T-helper 1 cell (primary cell): Measurements from ENCODE around the gene EXOC3L4.

Experiments
- DNase-seq, 5 donors: peaks; one replicate each; pipeline ENCODE4 v3.0.0-alpha.2; 2012 to 2020

EXOC3L4 gene

DNA sequence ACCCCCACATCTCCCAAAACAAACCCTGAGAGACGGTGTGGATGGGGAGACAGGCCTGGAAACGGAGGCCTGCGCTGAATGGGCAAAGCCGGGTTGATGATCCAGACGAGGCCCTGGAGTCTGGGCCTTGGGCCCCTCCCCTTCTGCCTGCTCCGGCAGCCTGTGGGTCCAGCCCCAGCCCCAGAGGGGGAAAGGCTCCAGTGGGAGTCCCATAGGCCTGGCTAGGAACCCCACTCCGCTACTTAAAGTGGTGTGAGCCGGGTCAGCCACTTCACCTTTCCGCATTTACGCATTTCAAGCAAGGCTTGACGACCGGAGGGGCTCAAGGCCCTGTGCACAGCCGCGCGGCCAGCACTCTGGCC is 28.0 kb downstream of the EXOC3L4 start:
- no peak for DNase-seq

DNA sequence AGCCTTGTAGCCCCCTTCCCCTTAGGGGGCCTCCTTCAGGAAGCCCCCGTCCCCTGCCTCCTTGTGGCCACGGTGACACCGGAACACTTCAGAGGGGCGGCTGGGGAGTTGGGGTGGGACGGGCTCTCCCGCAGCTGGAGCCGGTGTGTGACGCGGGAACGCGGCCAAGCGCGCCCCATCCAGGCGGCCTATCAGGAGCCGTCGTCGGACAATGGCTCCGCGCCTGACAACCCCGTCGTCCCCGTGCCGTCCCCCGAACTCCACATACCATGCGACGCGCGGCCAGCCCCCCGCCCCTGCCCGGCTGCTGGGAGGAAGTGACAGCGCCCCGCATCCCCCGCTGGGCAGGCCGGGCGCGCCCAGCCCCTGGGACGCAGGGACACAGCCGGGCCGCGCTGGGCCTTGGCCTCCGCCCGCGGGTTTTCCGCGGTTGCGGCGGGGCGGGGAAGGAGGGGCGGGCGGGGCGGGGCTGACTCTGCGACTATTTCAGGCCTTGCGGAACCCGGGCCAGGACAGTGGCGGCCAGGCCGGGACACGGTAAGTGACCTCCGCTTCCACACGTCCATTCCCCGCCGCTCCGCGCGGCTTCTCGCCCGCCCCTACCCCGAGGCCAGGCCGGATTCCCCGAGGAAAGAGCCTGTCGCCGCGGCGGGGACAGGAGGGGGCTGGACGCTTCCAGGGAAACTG is 28.6 kb downstream of the EXOC3L4 start, which contains the start of gene TNFAIP2:
TSS of gene TNFAIP2 (plus strand) at position 515 of the 687 bp plus-strand sequence. CDS start 2,997 bp downstream, outside the sequence.
- no peak for DNase-seq

DNA sequence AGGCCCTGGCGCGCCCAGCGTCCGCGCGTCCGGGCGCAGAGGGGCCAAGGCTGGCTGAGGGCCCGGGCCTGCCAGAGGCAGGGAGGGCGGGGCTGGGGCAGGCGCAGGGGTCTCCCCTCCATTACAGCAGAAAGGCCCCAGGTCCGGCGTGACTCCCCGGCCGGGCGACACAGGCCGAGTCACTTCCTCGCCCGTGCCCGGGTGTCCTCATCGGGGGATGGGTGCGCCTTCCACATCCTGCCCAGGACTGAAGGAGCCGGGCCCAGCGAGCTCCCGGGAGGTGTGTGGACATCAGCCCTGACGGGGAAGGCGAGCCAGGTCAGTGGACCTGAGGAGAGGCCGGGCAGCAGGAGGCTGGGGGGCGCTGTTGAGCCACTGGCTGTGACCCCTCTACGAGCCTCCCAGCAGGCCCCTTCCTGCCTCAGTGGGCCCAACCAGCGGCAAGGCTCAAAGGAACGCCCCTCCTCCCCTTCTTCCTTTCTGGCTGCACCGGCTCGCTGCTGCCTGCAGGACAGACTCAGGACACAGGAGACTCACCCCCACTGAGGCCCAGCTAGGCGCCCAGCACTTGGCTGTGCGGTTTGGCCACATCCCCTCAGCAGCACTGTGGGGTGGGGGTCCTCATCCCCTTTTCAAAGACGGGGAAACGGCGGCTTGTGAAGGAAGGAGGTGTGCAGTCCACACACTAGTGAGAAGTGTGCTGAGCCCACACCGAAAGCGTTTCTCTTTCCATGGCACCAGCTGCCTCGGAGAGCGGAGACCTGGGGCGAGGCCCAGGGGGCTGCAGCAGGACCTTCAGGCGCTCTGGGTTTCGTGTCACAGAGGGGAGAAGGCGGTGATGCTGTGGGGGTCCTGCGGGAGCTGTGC is 29.3 kb downstream of the EXOC3L4 start:
- no peak for DNase-seq

DNA sequence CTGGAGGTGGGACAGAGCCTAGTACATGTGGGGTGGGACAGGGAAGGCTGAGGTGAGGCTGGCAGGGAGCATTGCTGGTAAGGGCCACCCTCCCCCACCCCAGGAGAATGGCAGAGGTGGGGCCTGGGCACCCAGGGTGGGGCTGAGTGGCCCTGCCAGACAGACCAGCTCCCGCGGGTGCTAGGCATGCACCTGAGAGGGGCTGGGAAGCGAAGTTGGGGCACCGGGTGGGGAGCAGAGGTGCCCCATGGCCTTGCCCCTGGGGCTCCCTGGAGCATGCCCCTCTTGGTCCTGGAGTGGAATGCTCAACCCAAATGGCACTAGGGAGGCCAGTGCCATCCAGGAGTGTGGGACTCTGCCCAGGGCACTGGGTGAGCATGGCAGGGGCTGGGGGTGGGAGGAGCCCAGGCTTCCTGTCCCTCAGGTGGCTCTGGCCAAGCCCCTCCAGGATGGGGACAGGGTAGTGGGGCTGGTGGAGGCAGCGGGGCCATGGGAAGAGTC is 30.0 kb downstream of the EXOC3L4 start:
- no peak for DNase-seq

DNA sequence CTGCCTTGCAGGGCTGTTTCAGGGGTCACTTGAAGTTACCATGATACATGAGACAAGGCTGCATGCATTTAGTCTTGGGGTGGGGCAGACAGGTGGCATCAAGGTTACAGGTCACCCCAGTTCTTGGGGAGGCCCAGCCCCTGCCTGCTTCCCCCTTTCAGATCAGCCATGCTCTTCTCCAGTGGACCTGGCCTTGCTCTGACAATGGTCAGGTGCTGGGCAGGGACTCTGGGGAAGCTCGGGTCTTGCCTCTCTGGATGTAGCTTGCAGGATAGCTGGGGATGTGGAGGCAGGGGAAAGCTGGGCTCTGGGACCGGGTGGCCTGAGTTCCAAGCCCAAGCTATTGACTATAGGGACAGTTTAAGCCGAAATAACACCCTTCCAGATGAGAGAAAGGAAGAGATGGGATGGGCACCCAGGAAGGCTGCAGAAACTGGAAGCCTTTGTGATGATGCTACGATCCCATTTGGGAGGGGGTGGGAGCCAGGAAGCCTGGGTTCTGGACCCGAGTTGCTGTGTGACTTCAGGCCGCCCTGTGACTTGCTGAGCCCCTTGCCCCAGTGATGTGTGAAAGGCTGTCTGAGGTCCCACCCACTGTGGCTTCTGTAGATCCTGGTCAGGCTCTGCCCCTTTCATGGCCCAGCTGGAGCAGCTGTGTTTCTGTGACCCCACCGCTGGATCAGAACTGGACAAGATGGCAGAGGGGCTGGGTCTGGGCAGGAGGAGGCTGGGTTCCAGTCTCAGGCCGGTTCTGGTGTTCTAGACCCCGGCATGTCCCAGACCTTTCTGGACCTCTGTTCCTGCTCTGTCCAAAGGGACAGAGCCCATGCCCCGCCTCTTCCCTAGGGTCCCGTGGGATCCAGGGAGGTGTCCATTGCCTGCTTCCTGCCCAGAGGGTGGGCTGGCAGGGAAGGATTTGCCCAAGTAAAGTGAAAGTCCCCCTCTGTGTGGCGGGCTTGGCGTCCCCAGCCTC is 30.9 kb downstream of the EXOC3L4 start:
- no peak for DNase-seq

DNA sequence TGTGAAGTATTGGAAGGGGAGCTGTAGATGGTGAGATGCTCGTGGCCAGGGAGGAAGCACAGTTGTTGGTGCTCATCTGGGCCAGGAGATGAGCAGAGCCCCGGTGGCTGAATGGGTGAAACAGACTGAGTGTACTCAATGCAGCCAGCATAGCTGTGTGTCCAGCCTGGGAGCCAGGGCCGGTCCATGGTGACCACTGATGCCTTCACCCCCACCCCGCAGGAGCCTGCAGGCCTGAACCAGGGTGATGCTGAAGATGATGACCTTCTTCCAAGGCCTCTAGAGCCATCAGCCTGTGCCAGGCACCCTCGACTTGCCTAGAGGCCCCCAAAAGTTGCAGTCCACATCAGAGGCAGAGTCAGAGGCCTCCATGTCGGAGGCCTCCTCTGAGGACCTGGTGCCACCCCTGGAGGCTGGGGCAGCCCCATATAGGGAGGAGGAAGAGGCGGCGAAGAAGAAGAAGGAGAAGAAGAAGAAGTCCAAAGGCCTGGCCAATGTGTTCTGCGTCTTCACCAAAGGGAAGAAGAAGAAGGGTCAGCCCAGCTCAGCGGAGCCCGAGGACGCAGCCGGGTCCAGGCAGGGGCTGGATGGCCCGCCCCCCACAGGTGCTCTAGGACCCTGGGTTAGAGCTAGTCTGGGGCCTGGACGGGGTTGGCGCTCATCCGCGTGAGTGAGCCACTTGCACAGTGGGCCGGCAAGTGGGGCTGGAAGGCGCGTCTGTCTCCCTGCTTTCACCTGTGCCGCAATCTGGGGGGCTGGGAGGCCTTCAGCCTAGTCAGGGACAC is 31.8 kb downstream of the EXOC3L4 start:
- no peak for DNase-seq

DNA sequence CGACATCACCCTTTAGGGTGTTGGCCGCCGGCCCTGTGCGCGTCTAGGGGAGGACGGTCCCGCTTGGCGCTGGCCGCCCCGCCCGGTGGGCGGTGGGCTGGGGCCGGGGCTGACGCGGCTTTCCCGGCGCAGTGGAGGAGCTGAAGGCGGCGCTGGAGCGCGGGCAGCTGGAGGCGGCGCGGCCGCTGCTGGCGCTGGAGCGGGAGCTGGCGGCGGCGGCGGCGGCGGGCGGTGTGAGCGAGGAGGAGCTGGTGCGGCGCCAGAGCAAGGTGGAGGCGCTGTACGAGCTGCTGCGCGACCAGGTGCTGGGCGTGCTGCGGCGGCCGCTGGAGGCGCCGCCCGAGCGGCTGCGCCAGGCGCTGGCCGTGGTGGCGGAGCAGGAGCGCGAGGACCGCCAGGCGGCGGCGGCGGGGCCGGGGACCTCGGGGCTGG is 32.4 kb downstream of the EXOC3L4 start:
- DNase-seq, result no peak

DNA sequence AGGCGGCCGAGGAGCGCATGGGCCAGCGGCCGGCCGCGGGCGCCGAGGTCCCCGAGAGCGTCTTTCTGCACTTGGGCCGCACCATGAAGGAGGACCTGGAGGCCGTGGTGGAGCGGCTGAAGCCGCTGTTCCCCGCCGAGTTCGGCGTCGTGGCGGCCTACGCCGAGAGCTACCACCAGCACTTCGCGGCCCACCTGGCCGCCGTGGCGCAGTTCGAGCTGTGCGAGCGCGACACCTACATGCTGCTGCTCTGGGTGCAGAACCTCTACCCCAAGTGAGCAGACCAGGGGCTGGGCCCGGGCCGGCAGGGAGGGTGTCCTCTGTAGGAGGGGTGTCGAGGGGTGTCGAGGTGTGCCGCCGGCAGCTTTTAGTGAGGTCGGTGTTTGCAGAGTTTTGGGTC is 32.8 kb downstream of the EXOC3L4 start:
- DNase-seq, result no peak

DNA sequence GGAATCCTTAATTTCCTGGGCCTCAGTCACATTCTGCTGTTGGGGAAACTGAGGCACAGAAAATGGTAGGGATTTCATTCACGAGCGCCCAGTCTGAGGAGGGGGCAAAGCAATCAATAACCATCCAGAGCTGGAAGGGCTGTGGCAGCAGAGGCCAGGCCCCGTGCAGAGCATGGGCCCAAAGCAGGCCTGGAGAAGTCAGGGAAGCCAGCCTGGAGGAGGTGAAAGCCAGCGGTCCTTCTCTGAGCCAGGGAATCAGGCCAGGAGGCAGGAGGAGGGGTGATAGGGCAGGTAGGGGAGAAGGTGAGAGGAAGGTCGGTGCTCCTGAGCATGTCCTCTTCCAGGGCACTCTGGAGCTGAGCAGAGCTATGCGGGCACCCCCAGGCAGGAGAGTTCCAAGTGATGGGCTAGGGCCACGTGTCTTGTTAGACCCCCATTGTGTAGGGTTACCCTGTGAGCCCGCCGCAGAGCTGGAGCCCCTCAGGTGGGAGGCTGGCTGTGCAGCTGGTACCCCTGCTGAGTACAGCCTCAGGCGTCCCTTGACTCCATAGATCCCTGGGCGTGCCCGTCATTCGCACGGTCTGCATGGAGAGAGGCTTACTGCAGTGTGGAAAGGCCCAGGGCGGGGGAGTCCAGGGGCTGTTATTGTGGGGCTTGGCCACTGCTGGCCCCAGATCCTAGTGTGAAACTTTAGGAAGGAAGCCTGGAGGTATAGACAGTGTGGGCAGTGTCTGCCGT is 33.5 kb downstream of the EXOC3L4 start:
- DNase-seq, result no peak

DNA sequence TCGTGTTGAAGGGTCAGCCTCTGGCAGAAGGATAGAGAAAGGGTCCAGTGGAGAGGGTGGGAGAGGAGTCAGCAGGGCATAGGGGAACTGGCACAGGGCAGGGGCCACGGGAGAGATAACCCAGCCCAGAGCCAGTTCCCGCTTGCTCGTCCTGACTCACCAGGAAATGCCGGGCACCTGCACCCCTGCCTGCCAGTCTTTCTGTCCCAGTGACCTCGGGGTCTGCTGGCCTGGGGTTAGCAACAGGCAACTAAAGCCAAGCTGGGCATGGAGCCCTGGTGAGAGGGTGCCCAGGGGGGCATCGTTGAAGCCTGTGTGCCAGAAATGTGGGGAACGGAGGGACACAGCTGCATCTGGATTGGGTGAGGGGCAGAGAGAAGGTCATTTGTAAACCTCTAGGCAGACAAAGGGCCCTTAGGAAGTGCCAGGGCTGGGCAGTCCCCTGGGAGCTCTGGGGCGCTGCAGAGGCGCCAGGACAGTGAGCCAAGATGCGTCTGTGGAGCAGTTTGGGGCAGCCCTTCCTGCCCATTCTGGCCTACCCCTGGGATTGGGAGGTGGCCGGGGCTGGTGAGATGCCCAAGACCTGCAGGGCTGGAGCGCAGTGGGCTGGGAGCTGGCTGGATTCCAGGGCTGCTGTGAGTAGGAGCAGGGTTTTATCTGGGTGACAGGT is 34.2 kb downstream of the EXOC3L4 start:
- no peak for DNase-seq

DNA sequence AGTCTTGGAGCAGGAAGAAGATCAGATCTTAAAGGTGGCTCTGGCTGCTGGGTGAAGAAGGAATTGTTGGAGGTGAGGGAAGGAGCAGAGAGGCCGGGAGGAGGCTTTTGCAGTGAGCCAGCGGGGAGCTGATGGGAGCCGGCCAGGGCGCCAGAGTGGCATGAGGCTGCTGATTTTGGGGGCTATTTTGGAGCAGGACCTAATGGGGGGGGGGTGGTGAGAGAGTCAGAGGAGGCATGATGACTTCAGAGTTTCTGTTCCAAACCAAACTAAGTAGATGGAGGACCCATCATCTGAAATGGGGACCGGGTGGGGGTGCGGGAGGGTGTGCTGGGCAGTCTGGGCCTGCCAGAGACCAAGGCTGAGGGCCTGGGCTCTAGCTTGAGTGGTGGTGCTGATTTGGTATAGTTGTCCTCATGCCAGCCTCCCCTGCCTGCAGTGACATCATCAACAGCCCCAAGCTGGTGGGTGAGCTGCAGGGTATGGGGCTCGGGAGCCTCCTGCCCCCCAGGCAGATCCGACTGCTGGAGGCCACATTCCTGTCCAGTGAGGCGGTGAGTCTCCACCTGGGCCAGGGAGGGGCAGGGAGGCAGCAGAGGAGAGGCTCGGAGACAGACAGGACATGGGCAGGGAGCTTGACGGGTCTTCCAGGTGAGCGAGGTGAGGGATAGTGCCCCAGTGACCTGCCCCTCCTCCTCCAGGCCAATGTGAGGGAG is 34.9 kb downstream of the EXOC3L4 start:
- no peak for DNase-seq

DNA sequence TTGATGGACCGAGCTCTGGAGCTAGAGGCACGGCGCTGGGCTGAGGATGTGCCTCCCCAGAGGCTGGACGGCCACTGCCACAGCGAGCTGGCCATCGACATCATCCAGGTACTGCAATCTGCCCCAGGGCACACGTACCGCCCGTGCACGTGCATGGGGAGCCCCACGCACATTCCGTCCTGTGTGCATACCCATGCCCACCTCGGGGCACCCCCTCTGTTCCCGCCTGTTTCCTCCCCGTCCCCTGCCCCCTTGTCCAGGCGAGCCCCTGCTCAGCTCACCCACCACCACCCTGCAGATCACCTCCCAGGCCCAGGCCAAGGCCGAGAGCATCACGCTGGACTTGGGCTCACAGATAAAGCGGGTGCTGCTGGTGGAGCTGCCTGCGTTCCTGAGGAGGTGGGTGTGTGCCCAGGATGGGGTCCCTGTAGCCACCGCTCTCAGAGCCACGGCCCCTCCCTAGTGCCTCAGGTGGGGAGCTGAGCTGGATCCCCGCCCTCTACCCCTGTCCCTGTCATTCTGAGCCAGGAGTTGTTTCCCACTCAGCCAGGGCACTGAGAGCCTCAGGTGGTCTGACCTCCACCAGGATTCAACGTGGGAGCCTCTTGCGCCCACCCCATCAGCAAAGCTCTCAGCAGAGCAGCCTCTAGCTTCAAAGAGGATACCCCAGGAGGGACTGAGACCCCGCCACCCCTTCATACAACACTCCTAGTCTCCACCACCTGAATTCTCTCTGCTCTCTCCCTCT is 35.7 kb downstream of the EXOC3L4 start:
- no peak for DNase-seq

DNA sequence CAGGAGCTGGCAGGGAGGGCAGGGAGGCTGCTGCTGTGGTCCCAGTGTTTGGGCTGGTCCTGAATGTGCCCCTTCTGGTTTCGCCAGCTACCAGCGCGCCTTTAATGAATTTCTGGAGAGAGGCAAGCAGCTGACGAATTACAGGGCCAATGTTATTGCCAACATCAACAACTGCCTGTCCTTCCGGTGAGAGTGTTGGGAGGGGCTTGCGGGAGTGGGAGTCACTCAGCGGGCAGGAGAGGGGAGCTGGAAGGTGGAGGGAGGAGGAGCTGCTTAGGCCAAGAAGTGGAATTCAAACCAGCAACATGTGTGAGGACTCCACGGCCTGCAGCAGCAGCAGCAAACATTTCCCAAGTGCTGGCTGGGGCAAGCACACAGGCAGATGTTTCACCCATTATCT is 36.4 kb downstream of the EXOC3L4 start:
- DNase-seq, result no peak

DNA sequence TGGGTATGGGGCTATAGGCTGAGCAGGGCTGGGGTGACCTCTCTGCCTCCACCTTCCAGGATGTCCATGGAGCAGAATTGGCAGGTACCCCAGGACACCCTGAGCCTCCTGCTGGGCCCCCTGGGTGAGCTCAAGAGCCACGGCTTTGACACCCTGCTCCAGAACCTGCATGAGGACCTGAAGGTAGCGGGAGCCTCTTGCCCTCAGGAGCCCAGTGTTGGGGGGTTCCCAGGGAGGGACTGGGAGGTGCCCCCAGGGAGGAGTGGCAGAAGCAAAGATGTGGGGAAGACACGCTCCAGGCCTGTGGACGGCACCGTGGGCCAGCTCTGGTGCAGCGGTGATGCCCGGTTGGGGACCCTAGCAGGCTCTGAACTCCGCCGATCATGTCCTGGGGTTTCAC is 37.1 kb downstream of the EXOC3L4 start:
- no peak for DNase-seq

DNA sequence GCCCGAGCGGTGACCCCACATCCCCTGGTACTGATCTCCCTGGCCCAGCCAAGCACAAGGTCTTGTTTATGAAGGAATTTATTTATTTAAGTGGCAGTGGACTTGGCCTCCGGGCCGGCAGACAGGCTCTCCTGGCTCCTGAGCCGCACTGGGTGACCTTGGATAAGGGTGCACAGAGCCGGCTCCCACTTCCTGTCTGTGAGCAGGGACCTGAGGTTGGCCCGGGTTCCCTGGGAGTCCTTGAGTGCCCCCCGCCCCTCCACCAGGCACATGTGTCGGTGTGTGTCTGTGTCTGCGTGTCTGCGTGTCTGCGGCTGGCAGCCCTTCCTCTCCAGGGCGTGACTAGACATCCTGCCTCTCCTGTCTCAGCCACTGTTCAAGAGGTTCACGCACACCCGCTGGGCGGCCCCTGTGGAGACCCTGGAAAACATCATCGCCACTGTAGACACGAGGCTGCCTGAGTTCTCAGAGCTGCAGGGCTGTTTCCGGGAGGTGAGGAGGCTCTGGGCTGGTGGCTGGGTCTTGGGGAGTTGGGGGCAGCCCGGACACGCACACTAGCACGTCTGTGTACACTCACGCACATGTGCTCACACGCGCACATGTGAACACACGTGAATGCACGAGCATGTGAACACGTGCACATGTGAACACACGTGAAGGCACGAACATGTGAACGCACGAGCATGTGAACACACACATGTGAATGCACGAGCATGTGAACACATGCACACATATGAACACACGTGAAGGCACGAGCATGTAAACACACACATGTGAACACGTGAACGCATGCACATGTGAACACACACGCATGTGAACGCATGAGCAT is 38.1 kb downstream of the EXOC3L4 start:
- no peak for DNase-seq

DNA sequence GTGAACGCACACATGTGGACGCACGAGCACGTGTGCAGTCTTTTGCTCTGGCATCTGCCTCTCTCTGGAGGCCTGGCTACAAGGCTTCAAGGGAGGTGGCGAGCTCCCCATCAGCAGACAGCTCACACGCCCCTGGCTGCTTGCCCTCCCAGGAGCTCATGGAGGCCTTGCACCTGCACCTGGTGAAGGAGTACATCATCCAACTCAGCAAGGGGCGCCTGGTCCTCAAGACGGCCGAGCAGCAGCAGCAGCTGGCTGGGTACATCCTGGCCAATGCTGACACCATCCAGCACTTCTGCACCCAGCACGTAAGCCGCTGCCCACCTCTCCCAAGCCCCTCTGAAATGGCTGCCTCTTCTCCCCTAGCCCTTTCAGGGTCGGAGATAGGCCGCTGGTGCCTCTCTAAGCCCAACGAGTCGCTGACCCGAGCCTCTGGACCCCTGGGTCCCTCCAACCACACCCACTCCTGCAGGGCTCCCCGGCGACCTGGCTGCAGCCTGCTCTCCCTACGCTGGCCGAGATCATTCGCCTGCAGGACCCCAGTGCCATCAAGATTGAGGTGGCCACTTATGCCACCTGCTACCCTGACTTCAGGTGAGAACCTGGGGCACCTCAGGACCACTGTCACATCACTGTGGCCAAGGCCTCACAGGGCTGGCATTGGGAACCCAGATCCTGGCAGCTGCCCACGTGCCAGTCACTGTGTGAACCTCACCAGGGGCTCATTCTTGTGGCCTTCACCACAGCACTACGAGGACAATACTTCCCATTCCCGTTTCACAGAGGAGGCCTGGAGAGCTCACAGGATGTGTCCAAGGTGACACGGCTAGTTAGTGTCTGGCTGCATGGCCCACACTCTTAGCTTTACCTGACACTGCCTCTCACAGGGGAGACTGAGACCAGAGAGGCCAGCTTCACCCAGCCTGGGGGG is 39.0 kb downstream of the EXOC3L4 start:
- DNase-seq, result no peak

DNA sequence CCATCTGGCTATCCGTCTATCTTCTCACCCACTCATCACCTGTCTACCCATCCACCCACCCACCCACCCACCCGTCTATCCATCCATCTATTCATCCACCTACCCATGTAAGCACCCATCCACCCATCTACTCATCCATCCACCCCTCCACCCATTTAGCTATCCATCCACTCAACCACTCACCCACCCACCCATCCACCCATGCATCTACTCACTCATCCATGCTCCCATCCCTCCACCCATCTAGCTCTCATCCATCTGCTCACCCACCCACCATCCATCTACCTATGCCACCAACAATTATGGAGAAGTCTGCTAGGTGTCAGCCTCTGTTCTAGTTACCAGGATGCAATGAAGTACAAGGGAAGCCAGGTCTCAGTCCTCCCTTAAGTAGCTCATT is 39.9 kb downstream of the EXOC3L4 start:
- no peak for DNase-seq
